Endometrium (tissue), 2 donors: ENCODE data around the gene YPEL2.
"Not testable (repeated sequence)": the region's sequence is repeated elsewhere in the genome, so short reads cannot be mapped to it uniquely, and the experiment has no call there.

Experiments used
- FAIRE-seq: peaks from 2 replicates; lab custom pipeline; 2012; peaks lifted over from hg19 to GRCh38; lab: Jason Lieb, UNC
- donor health status: control.
- donor health status: control.

Gene YPEL2

GRCh38 chr17:59406808-59407381 lies 75.4 kb downstream of the YPEL2 start:
- FAIRE-seq: peak; percentile 15

GRCh38 chr17:59409336-59410048 lies 78.0 kb downstream of the YPEL2 start:
- no peak for FAIRE-seq

- no peak for FAIRE-seq
Observed at GRCh38 chr17:59410049-59410437, 78.6 kb downstream of the YPEL2 start.

GRCh38 chr17:59412431-59412830 lies 81.0 kb downstream of the YPEL2 start:
- FAIRE-seq: not testable (repeated sequence)

GRCh38 chr17:59413014-59413766 lies 81.7 kb downstream of the YPEL2 start:
- FAIRE-seq: no peak

- no peak for FAIRE-seq
Observed at GRCh38 chr17:59415397-59415796, 83.9 kb downstream of the YPEL2 start.

GRCh38 chr17:59416184-59416583 lies 84.7 kb downstream of the YPEL2 start:
- FAIRE-seq: no peak

GRCh38 chr17:59417452-59417851 lies 86.0 kb downstream of the YPEL2 start:
- no peak for FAIRE-seq

- no peak for FAIRE-seq
Observed at GRCh38 chr17:59418732-59419166, 87.3 kb downstream of the YPEL2 start.

- no peak for FAIRE-seq
Observed at GRCh38 chr17:59420901-59421300, 89.4 kb downstream of the YPEL2 start.

GRCh38 chr17:59421722-59422121 lies 90.3 kb downstream of the YPEL2 start:
- no peak for FAIRE-seq

- FAIRE-seq: no peak
Observed at GRCh38 chr17:59423137-59423724, 91.8 kb downstream of the YPEL2 start.

GRCh38 chr17:59423903-59424302 lies 92.4 kb downstream of the YPEL2 start:
- no peak for FAIRE-seq

- no peak for FAIRE-seq
Observed at GRCh38 chr17:59424331-59424730, 92.9 kb downstream of the YPEL2 start.

GRCh38 chr17:59425085-59425931 lies 93.9 kb downstream of the YPEL2 start:
- no peak for FAIRE-seq

GRCh38 chr17:59426031-59426430 lies 94.6 kb downstream of the YPEL2 start:
- FAIRE-seq: no peak

- no peak for FAIRE-seq
Observed at GRCh38 chr17:59427425-59427921, 96.0 kb downstream of the YPEL2 start.

- FAIRE-seq: no peak
Observed at GRCh38 chr17:59427996-59428395, 96.5 kb downstream of the YPEL2 start.

- no peak for FAIRE-seq
Observed at GRCh38 chr17:59428916-59429485, 97.5 kb downstream of the YPEL2 start.

- FAIRE-seq: no peak
Observed at GRCh38 chr17:59431601-59432000, 100.1 kb downstream of the YPEL2 start.

- no peak for FAIRE-seq
Observed at GRCh38 chr17:59432657-59433056, 101.2 kb downstream of the YPEL2 start.
